GM12892 (cell line): ENCODE data around the gene ADGRD1.

Experiments
- POLR2A ChIP-seq: IDR thresholded peaks from 2 replicates; pipeline ENCODE4 v1.6.1; 2011; ENCODE audit warnings: low read depth, low read length, control low read depth
- POLR2AphosphoS5 ChIP-seq: IDR thresholded peaks from 2 replicates; pipeline ENCODE4 v1.6.1; 2011; ENCODE audit warnings: low read depth, low read length, control low read depth
- TAF1 ChIP-seq: IDR thresholded peaks from 2 replicates; pipeline ENCODE4 v1.6.1; 2011; ENCODE audit warnings: low read depth, mild to moderate bottlenecking, control low read depth, low read length, borderline replicate concordance

DNA sequence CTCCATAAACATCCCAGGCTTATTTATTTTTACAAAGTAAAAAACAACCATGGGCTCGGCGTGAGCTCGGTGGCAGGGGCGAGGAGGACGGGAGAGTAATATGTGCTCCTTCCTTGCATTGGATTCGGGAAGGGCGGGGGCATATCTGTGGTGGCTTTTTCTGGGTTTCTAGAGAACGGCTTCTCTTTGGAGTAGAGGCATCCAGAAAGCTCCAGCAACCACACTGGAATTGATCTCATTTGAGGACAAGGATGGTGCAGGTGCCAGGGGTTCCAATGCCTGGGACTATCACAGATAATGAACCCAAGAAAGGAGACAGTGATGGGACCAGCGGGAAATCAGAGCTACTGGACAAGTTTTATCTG lies 18.9 kb downstream of the ADGRD1 start:
- TF ChIP-seq POLR2A = no peak
- no peak for TF ChIP-seq POLR2AphosphoS5
- TF ChIP-seq TAF1 = no peak
